Raji (cell line): ENCODE data around the gene GNAT1.
A peak's percentile ranks its signal among the peaks of the same experiment; 100 is the strongest.

Experiments
- POLR2A ChIP-seq: IDR thresholded peaks from 2 replicates; pipeline ENCODE4 v1.6.1; 2011; ENCODE audit warnings: low read depth, low read length, control low read depth; ENCODE audit not compliant: insufficient read depth

GNAT1 gene

GRCh38 chr3:50231581-50231980, 40.2 kb downstream of the GNAT1 start:
- TF ChIP-seq POLR2A, result no peak

GRCh38 chr3:50232303-50232702, 40.9 kb downstream of the GNAT1 start:
- no peak for TF ChIP-seq POLR2A

GRCh38 chr3:50233176-50233575, 41.8 kb downstream of the GNAT1 start:
- no peak for TF ChIP-seq POLR2A

GRCh38 chr3:50235716-50236483, 44.5 kb downstream of the GNAT1 start, which contains the start of gene GNAI2:
Gene GNAI2, plus strand, starts transcription at chr3:50236204. Its CDS starts 132 bp downstream, at chr3:50236336.
- TF ChIP-seq POLR2A, result peak; percentile 87

- no peak for TF ChIP-seq POLR2A
These were observed 45.2 kb downstream of the GNAT1 start for GRCh38 chr3:50236484-50237132.

- TF ChIP-seq POLR2A, result no peak
These were observed 45.8 kb downstream of the GNAT1 start for GRCh38 chr3:50237133-50237651.

GRCh38 chr3:50237754-50238548, 46.5 kb downstream of the GNAT1 start:
- TF ChIP-seq POLR2A, result peak; percentile 82

GRCh38 chr3:50238549-50239026, 47.2 kb downstream of the GNAT1 start:
- no peak for TF ChIP-seq POLR2A

- TF ChIP-seq POLR2A, result no peak
These were observed 48.2 kb downstream of the GNAT1 start for GRCh38 chr3:50239649-50240048.

- no peak for TF ChIP-seq POLR2A
These were observed 49.8 kb downstream of the GNAT1 start for GRCh38 chr3:50241163-50241562.

- no peak for TF ChIP-seq POLR2A
These were observed 50.4 kb downstream of the GNAT1 start for GRCh38 chr3:50241713-50242380.

GRCh38 chr3:50242381-50242770, 51.0 kb downstream of the GNAT1 start:
- TF ChIP-seq POLR2A, result no peak

- TF ChIP-seq POLR2A, result no peak
These were observed 51.6 kb downstream of the GNAT1 start for GRCh38 chr3:50242851-50243542.

GRCh38 chr3:50243543-50243895, 52.1 kb downstream of the GNAT1 start:
- no peak for TF ChIP-seq POLR2A

- TF ChIP-seq POLR2A, result no peak
These were observed 53.9 kb downstream of the GNAT1 start for GRCh38 chr3:50245251-50245745.
